Stimulated activated CD8-positive, alpha-beta memory T cell treated with anti-CD3 and anti-CD28 coated beads, Interleukin-12 subunit alpha, Interleukin-12 subunit beta, amount 100 ng/mL, for 1 hour (primary cell): ENCODE measurements around the gene ROR1.
"Not testable (repeated sequence)": the region's sequence is repeated elsewhere in the genome, so short reads cannot be mapped to it uniquely, and the experiment has no call there.

Source experiments
- DNase-seq: peaks from one replicate; pipeline ENCODE4 v3.0.0-alpha.2; 2020; ENCODE audit warnings: low read depth

Gene ROR1

GRCh38 chr1:64186138-64186897 is 412.5 kb downstream of the ROR1 start:
- no peak for DNase-seq

- no peak for DNase-seq
These were observed 413.1 kb downstream of the ROR1 start for GRCh38 chr1:64186898-64187280.

- no peak for DNase-seq
These were observed 413.8 kb downstream of the ROR1 start for GRCh38 chr1:64187646-64188045.

- DNase-seq = no peak
These were observed 418.5 kb downstream of the ROR1 start for GRCh38 chr1:64192290-64192689.

GRCh38 chr1:64194168-64195080 is 420.6 kb downstream of the ROR1 start:
- no peak for DNase-seq

GRCh38 chr1:64195081-64195395 is 421.2 kb downstream of the ROR1 start:
- DNase-seq = no peak

GRCh38 chr1:64196074-64196870 is 422.5 kb downstream of the ROR1 start:
- DNase-seq = no peak

GRCh38 chr1:64197076-64197475 is 423.3 kb downstream of the ROR1 start:
- no peak for DNase-seq

- no peak for DNase-seq
These were observed 425.3 kb downstream of the ROR1 start for GRCh38 chr1:64199154-64199553.

DNA sequence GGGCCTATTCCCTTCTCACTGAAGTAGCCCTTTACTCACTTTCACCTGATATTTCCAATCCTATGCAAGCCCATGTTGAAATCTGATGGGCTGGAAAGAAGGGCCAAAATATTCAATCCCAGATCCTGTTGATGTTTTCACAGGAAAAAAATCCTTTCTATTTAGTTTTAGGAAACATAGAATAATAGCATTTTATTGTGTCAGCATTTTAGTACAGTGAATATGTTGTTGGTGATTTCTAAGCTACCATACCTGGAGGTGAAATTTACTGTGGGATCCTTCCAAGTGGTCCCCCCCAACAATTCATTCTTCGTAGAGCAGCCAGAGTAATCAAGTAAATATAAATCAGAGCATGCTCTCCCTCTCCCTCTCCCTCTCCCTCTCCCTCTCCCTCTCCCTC is 426.2 kb downstream of the ROR1 start:
- no peak for DNase-seq

- DNase-seq = no peak
These were observed 429.6 kb downstream of the ROR1 start, which contains the start of gene UBE2U for GRCh38 chr1:64203420-64203819. Gene UBE2U (plus strand): TSS chr1:64203623. CDS start chr1:64204051, 428 bp downstream.

- no peak for DNase-seq
These were observed 435.4 kb downstream of the ROR1 start for GRCh38 chr1:64209221-64209620.

- DNase-seq = no peak
These were observed 438.2 kb downstream of the ROR1 start for GRCh38 chr1:64212031-64212430.

GRCh38 chr1:64215576-64215975 is 441.8 kb downstream of the ROR1 start:
- DNase-seq = no peak

DNA sequence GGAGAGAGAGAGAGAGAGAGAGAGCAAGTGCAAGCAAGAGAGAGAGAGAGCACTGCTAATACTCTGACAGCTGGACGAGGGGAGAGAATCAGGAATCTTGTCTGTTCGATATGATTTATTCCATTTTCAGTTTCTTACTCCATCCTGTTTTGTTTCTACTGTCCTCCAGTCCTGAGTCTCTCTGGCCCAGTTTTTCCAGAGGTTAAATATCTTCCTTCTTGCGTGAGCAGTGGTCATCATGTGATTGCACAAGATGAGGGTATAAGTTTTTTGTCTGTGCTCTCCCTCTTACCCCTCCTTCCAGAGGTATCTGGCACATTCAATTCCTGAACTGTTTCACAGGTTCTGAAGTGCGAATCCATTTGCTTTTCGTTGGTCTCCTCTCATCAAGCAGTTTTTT is 446.4 kb downstream of the ROR1 start:
- no peak for DNase-seq

DNA sequence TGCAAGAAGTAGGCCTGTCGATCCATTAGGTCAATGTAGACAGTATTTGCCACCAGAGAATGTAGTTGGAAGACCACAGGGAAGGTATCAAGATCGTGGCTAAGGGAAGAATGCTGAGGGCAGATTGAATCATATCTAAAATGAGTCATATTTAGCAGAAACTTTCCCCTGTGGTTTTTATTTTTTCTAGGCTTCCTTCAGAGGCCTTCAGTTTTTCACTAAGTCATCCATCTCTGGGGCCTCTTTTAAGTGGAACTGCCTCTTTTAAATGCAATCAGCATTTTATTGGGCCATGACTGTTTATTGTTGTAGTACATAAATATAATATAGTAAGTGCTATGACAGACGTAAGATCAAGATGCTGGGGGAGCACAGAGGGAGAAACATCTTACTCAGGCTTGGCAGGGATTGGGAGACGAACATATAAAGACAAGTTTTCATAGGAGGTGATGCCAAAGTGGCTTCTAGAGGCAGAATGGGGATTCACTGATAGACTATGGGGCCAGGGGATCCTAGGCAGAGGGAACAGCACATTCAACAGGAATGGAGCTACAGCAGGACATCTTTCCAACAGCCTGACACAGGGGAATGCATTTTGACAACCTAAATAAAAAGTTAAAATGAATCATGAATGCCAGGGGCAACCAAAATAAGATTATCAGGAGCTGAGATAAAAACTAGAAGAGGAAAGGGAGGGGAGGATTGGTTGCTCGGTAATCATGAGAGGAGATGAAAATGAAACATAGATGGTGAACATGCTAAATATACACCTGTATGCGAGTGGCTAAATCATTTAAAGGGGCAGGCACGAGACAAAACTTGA is 449.7 kb downstream of the ROR1 start:
- no peak for DNase-seq

- not testable (repeated sequence) for DNase-seq
These were observed 450.4 kb downstream of the ROR1 start for GRCh38 chr1:64224236-64224635.

GRCh38 chr1:64228167-64228957 is 454.5 kb downstream of the ROR1 start:
- DNase-seq = no peak

DNA sequence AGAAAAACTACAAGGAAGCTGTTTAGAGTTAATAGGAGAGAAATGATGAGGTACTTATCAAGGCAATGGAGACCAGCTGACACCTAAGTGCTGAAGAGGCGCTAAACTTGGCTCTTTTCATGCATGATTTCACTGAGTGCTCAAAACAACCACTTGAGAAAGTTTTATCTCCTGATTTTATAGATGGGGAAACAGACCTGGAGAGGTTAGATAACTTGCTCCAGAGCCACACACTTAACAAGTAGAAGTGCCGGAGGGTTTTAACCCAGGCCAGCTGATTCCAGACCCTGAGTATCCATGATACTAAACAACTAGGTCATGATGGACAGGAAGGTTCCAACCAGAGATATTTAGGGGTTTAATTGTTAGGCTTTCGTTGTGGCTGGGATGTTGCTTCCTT is 455.5 kb downstream of the ROR1 start:
- no peak for DNase-seq
